Measurements from ENCODE around the gene PRR23A.

The PRR23A gene

DNA sequence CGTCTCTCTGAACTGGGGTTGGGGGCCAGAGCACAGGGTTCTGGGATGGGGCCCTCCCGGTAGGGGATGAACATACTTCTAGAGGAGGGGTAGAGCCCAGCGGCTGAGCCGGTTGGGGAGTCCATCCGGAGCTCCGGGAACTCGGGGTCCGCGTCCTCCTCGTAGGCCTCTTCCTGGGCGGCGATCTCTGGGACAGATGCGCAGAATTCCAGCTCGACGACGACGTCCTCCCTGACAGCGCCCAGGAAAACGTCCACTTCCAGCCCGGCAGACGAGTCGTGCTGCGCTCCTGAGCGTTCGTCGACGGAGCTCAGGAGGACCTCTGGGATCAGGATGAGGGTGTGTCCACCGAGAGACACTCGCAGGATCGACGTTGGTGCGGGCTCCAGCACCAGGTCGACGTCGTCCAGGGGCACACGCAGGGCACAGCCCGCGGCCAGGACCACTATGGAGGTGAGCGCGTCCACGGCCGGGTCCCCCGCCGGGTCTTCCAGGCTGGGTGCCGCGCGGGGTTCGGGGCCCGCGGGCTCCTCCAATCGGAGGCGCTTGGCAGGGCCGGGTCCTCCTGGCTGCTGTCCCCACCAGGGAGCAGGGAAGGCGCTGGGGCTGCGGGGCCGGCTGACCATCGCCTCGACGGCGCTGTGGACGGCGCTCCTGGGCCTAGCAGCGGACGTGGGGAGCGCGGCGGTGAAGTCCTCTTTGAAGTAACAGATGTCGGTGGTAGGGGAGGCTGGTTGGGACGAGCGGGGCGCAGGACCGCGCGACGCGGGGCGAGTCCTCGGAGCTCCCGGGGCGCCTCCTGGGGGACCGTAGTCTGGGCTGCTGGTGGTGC is 14.2 kb upstream of the PRR23A start:
- Histone ChIP-seq H3K9me3 (ENCODE audit: control insufficient read depth, low read length) (peaks cover 7% of the 10 kb centered on the region), H3K36me3 (ENCODE audit: control insufficient read depth, insufficient read depth, low read length) (no peaks in the 10 kb centered on the region), H3K4me3 (ENCODE audit: extremely low read depth, insufficient read depth, low read length, poor library complexity, severe bottlenecking) (no peak overlapping the region), H3K4me1 (ENCODE audit: control insufficient read depth, insufficient read depth, low read length, poor library complexity, severe bottlenecking) (no peaks in the 10 kb centered on the region), H3K27ac (ENCODE audit: low read depth, low read length, severe bottlenecking) (no peak overlapping the region)
- 97 to 98% methylated on average over 64 to 73 of the region's 81 CpGs for WGBS, 2 experiments (ENCODE audit: insufficient coverage in 2 of 2)

GRCh38 chr3:139016430-139017048 is 10.5 kb upstream of the PRR23A start:
- Histone ChIP-seq H3K36me3 (ENCODE audit: control insufficient read depth, insufficient read depth, low read length) (no peaks in the 10 kb centered on the region), H3K4me3 (ENCODE audit: extremely low read depth, insufficient read depth, low read length, poor library complexity, severe bottlenecking) (no peak overlapping the region)
- WGBS, 2 experiments (ENCODE audit: insufficient coverage in 2 of 2) = 91 to 100% methylated on average over 1 to 2 of the region's 3 CpGs

GRCh38 chr3:139005356-139005993 is 593 bp downstream of the PRR23A start:
- WGBS, 2 experiments (ENCODE audit: insufficient coverage in 2 of 2) = 91 to 97% methylated on average over 30 to 39 of the region's 45 CpGs
- Histone ChIP-seq H3K4me3 (ENCODE audit: extremely low read depth, insufficient read depth, low read length, poor library complexity, severe bottlenecking) (no peak overlapping the region), H3K36me3 (ENCODE audit: control insufficient read depth, insufficient read depth, low read length) (no peaks in the 10 kb centered on the region), H3K4me1 (ENCODE audit: control insufficient read depth, insufficient read depth, low read length, poor library complexity, severe bottlenecking) (no peaks in the 10 kb centered on the region), H3K27ac (ENCODE audit: low read depth, low read length, severe bottlenecking) (no peak overlapping the region), H3K9me3 (ENCODE audit: control insufficient read depth, low read length) (no peaks in the 10 kb centered on the region)

More at GRCh38 chr3:139016430-139017048, 10.5 kb upstream of the PRR23A start:
- no peak overlapping the region for H3K27ac ChIP-seq (ENCODE audit: low read depth, low read length, severe bottlenecking)
- H3K4me1 ChIP-seq (ENCODE audit: control insufficient read depth, insufficient read depth, low read length, poor library complexity, severe bottlenecking) = no peaks in the 10 kb centered on the region
- peaks cover 7% of the 10 kb centered on the region for H3K9me3 ChIP-seq (ENCODE audit: control insufficient read depth, low read length)

DNA sequence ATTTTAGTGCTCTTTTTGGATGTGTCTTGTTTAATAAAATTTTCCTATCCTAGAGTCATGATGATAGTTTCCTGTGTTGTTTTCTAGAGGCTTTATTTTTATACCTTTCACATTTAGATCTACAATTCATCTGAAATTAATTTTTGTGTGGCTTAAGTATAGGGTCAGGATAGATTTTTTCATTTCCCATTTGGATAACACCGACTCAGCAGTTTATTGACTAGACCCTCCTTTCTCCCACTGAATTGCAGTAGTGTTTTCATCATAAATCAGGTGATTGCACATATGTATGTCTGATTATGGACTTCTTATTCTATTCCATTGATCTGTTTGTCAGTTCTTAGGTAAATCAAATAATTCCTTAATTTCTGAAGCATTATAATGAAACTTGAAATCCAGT is 10.4 kb downstream of the PRR23A start:
- no peaks in the 10 kb centered on the region for H3K9me3 ChIP-seq (ENCODE audit: control insufficient read depth, low read length)
- H3K4me1 ChIP-seq (ENCODE audit: control insufficient read depth, insufficient read depth, low read length, poor library complexity, severe bottlenecking) = peaks cover 3% of the 10 kb centered on the region
- no CpG with 5 or more reads among the region's 1 CpG for WGBS, 2 experiments (ENCODE audit: insufficient coverage in 2 of 2)
- H3K27ac ChIP-seq (ENCODE audit: low read depth, low read length, severe bottlenecking) = no peak overlapping the region
- no peak overlapping the region for H3K4me3 ChIP-seq (ENCODE audit: extremely low read depth, insufficient read depth, low read length, poor library complexity, severe bottlenecking)
- no peaks in the 10 kb centered on the region for H3K36me3 ChIP-seq (ENCODE audit: control insufficient read depth, insufficient read depth, low read length)

DNA sequence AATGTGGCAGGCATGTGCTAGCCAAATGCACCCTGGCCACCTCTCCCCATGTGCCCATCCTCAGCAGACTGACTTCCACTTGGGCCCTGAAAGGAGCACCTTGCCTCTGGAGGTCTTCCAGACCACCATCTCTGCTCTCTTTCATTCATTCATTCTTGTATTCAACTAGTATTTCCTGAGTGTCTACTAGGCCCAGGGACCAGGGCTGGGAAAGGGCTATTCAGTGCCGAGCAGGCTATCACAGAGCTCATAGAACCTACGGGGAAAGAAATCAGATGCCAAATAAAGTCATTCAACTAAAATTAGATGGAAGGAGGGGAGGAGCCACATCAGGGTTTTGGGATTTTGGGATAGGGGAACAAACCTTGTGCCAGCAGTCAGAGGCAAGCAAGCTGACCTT is 18.9 kb downstream of the PRR23A start:
- no peaks in the 10 kb centered on the region for H3K36me3 ChIP-seq (ENCODE audit: control insufficient read depth, insufficient read depth, low read length)
- H3K4me3 ChIP-seq (ENCODE audit: extremely low read depth, insufficient read depth, low read length, poor library complexity, severe bottlenecking) = no peak overlapping the region
- 90 to 93% methylated on average over 2 of the region's 2 CpGs for WGBS, 2 experiments (ENCODE audit: insufficient coverage in 2 of 2)
- no peaks in the 10 kb centered on the region for H3K9me3 ChIP-seq (ENCODE audit: control insufficient read depth, low read length)
- no peak overlapping the region for H3K27ac ChIP-seq (ENCODE audit: low read depth, low read length, severe bottlenecking)
- no peaks in the 10 kb centered on the region for H3K4me1 ChIP-seq (ENCODE audit: control insufficient read depth, insufficient read depth, low read length, poor library complexity, severe bottlenecking)

DNA sequence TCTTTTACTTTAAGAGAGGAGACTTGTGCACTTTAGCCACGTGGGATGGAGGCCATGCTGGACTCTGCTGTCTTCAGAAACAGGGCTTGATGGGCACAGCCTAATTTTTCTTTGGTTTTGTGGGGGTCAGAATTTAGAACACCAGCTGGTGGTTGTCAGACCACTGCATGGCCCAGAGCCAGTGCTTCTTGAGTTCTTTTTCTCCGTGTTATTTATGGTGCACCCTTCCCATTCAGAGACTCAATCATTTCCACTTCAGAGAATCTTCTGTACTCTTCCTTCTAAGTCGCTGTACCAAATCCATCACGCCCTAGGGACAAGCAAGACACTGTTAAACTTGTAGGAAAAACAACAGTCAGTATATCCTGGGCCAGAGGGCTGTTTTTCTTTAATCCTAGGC is 20.1 kb downstream of the PRR23A start:
- WGBS, 2 experiments (ENCODE audit: insufficient coverage in 2 of 2) = 85 to 88% methylated on average over 2 of the region's 4 CpGs
- H3K4me1 ChIP-seq (ENCODE audit: control insufficient read depth, insufficient read depth, low read length, poor library complexity, severe bottlenecking) = no peaks in the 10 kb centered on the region
- no peaks in the 10 kb centered on the region for H3K36me3 ChIP-seq (ENCODE audit: control insufficient read depth, insufficient read depth, low read length)
- no peak overlapping the region for H3K4me3 ChIP-seq (ENCODE audit: extremely low read depth, insufficient read depth, low read length, poor library complexity, severe bottlenecking)
- H3K27ac ChIP-seq (ENCODE audit: low read depth, low read length, severe bottlenecking) = no peak overlapping the region
- no peaks in the 10 kb centered on the region for H3K9me3 ChIP-seq (ENCODE audit: control insufficient read depth, low read length)

- H3K36me3 ChIP-seq (ENCODE audit: control insufficient read depth, insufficient read depth, low read length) = no peaks in the 10 kb centered on the region
- no peaks in the 10 kb centered on the region for H3K9me3 ChIP-seq (ENCODE audit: control insufficient read depth, low read length)
- H3K4me3 ChIP-seq (ENCODE audit: extremely low read depth, insufficient read depth, low read length, poor library complexity, severe bottlenecking) = no peak overlapping the region
- no peaks in the 10 kb centered on the region for H3K4me1 ChIP-seq (ENCODE audit: control insufficient read depth, insufficient read depth, low read length, poor library complexity, severe bottlenecking)
- no peak overlapping the region for H3K27ac ChIP-seq (ENCODE audit: low read depth, low read length, severe bottlenecking)
- WGBS, 2 experiments (ENCODE audit: insufficient coverage in 2 of 2) = 25% methylated on average over 2 of the region's 3 CpGs; no CpG with 5 or more reads in 1 of the 2 experiments
These were observed 21.3 kb downstream of the PRR23A start for GRCh38 chr3:138984816-138985215.

- Histone ChIP-seq H3K9me3 (ENCODE audit: control insufficient read depth, low read length) (no peaks in the 10 kb centered on the region), H3K4me1 (ENCODE audit: control insufficient read depth, insufficient read depth, low read length, poor library complexity, severe bottlenecking) (no peaks in the 10 kb centered on the region), H3K27ac (ENCODE audit: low read depth, low read length, severe bottlenecking) (no peak overlapping the region), H3K4me3 (ENCODE audit: extremely low read depth, insufficient read depth, low read length, poor library complexity, severe bottlenecking) (no peak overlapping the region), H3K36me3 (ENCODE audit: control insufficient read depth, insufficient read depth, low read length) (no peaks in the 10 kb centered on the region)
These were observed 30.0 kb downstream of the PRR23A start for GRCh38 chr3:138976047-138976446.

DNA sequence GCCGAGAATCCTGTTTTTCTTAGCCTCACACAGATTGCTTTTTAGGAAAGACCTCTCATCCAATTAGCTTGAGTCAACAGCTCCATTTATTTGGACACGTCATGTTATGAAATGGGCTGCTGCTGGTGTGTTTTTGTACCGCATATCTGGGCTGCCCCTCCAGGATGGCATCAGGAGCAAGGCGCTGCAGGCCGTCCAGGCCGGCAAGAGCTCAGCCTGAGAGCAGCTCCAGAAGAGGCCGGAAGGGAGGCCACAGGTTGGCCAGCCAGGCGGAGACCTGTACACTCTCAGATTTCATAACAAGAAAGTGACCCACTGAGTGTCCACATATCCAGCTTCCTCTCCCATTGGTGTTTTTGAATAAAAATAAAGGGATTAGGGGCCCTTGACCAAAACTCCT is 30.7 kb downstream of the PRR23A start:
- Histone ChIP-seq H3K4me1 (ENCODE audit: control insufficient read depth, insufficient read depth, low read length, poor library complexity, severe bottlenecking) (no peaks in the 10 kb centered on the region), H3K9me3 (ENCODE audit: control insufficient read depth, low read length) (no peaks in the 10 kb centered on the region), H3K27ac (ENCODE audit: low read depth, low read length, severe bottlenecking) (no peak overlapping the region), H3K4me3 (ENCODE audit: extremely low read depth, insufficient read depth, low read length, poor library complexity, severe bottlenecking) (no peak overlapping the region), H3K36me3 (ENCODE audit: control insufficient read depth, insufficient read depth, low read length) (no peaks in the 10 kb centered on the region)
- 83 to 95% methylated on average over 4 of the region's 8 CpGs for WGBS, 2 experiments (ENCODE audit: insufficient coverage in 2 of 2)

DNA sequence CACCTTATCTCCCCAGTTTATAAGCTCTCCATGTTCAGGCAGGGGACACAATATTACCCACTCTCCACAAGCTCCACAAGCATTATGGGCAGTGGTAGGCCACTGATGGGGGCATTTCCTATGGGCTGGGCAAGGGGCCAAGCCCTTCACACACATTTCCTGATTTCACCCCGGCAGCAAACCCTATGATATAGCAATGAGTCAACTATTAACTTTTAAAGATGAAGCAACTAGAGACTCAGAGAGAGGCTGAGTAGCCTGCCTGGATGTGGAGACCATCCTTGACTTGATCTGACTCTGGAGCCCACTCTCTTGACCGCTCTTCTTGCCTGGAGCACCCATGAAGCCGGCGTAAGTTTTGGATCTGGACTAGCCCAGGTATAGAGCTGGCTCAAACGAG is 31.6 kb downstream of the PRR23A start:
- H3K9me3 ChIP-seq (ENCODE audit: control insufficient read depth, low read length) = no peaks in the 10 kb centered on the region
- H3K4me1 ChIP-seq (ENCODE audit: control insufficient read depth, insufficient read depth, low read length, poor library complexity, severe bottlenecking) = no peaks in the 10 kb centered on the region
- WGBS, 2 experiments (ENCODE audit: insufficient coverage in 2 of 2) = 91 to 93% methylated on average over 4 to 5 of the region's 5 CpGs
- H3K27ac ChIP-seq (ENCODE audit: low read depth, low read length, severe bottlenecking) = no peak overlapping the region
- H3K4me3 ChIP-seq (ENCODE audit: extremely low read depth, insufficient read depth, low read length, poor library complexity, severe bottlenecking) = no peak overlapping the region
- H3K36me3 ChIP-seq (ENCODE audit: control insufficient read depth, insufficient read depth, low read length) = no peaks in the 10 kb centered on the region

DNA sequence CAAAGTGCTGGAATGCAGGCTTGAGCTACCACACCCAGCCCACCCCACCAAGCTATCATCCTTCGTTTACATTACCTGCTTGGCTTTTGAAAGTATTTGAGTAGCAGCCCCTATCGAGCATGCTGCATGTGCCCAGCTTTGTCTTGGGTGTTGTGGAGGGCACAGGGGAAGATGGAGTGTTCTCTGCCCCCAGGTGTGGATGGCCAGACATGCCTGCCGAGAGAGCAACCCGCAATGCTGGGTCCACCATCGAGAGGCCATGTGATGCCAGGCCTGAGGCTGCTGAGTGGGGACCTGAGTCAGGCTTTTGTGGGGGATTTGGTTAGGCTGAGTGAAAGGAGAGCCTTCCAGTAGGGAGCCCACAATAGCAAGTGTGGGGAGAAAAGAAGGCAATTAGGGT is 33.1 kb downstream of the PRR23A start:
- no peaks in the 10 kb centered on the region for H3K36me3 ChIP-seq (ENCODE audit: control insufficient read depth, insufficient read depth, low read length)
- WGBS, 2 experiments (ENCODE audit: insufficient coverage in 2 of 2) = 84 to 92% methylated on average over 4 of the region's 5 CpGs
- no peak overlapping the region for H3K27ac ChIP-seq (ENCODE audit: low read depth, low read length, severe bottlenecking)
- H3K4me1 ChIP-seq (ENCODE audit: control insufficient read depth, insufficient read depth, low read length, poor library complexity, severe bottlenecking) = no peaks in the 10 kb centered on the region
- no peak overlapping the region for H3K4me3 ChIP-seq (ENCODE audit: extremely low read depth, insufficient read depth, low read length, poor library complexity, severe bottlenecking)
- no peaks in the 10 kb centered on the region for H3K9me3 ChIP-seq (ENCODE audit: control insufficient read depth, low read length)
